Peyer's patch (tissue), 4 donors: Measurements from ENCODE around the gene GPRIN2.
"Not testable (repeated sequence)": the region's sequence is repeated elsewhere in the genome, so short reads cannot be mapped to it uniquely, and the experiment has no call there.

Experiments
- CTCF ChIP-seq, 6 experiments: fragments of 450-650 bp in 4 of 6; fragments of 200-600 bp in 2 of 6; sonication (generic) in 1 of 6; IDR thresholded peaks; one replicate each; pipeline ENCODE4 v1.5.1; 2017 to 2019; ENCODE audit warnings: antibody characterized with exemption in 6 of 6, mild to moderate bottlenecking in 3 of 6, moderate library complexity in 1 of 6
- POLR2A ChIP-seq, 2 donors: fragments of 450-650 bp; IDR thresholded peaks; one replicate each; pipeline ENCODE4 v1.5.1; 2017; ENCODE audit warnings: antibody characterized with exemption in 2 of 2, mild to moderate bottlenecking in 2 of 2, moderate library complexity in 2 of 2

- not testable (repeated sequence) for TF ChIP-seq CTCF, POLR2A (IDR thresholded peaks at IDR 0.05)
These were observed 22.9 kb upstream of the GPRIN2 start for GRCh38 chr10:46579378-46579777.
